Astrocyte (in vitro differentiated cells and primary cell): Measurements from ENCODE around the gene TBC1D14.

Experiments
- CTCF ChIP-seq: IDR thresholded peaks from 2 replicates; pipeline ENCODE4 v1.5.1; 2011; ENCODE audit warnings: low read depth, mild to moderate bottlenecking, inconsistent platforms, low read length, moderate library complexity; ENCODE audit not compliant: insufficient read depth
- EZH2 ChIP-seq: IDR thresholded peaks from 2 replicates; pipeline ENCODE4 v1.6.1; 2012; ENCODE audit warnings: mild to moderate bottlenecking, low read length, inconsistent platforms; ENCODE audit not compliant: insufficient read depth

- TF ChIP-seq CTCF: no peak
- no peak for TF ChIP-seq EZH2
Measured at GRCh38 chr4:7020856-7021255, 111.2 kb downstream of the TBC1D14 start.
